CD4-positive, alpha-beta T cell treated with Interleukin-17A for 1 hour (primary cell): ENCODE data around the gene TSSK2.

ENCODE experiments used
- DNase-seq: peaks from one replicate; pipeline ENCODE4 v3.0.0-alpha.2; 2020

Gene TSSK2

DNA sequence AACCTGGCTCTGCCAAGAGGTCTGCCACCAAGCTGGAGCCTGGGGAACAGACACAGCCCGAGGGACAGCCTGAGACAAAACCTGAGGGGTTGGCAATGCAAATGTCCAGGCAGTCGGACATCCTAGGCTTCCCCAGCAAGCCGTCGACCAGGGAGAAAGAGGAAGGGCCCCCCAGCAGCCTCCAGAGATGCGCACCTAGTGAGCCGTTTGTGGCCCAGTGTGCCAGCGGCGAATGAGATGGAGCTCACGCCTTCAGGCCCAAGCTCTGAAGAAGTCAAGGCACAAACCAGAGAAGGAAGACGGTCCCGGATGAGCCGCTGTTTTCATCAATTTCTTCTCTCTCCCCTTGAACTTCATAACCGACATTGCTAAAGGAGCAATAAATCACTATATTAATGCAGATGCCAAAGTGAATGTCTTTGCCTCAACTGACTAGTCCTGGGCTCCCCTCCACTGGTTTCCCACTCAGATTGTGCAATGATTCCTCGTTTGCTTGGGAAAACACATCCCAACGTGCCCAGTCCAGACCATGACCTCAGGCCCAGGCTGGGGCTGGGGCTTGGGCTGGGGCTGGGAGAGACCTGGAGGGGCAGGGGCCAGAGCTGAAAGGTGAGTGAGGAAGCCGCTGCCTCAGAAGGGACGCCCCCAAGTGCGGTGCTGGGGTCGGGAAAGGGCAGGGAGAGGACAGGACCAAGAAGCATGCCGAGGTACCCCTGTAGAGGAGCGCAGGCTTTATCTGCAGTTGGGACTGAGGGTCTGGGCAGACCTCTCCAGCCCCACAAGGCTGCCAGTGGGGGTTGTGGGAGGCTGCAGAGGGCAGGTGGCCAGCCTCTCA lies 5.4 kb upstream of the TSSK2 start:
- no peak for DNase-seq

DNA sequence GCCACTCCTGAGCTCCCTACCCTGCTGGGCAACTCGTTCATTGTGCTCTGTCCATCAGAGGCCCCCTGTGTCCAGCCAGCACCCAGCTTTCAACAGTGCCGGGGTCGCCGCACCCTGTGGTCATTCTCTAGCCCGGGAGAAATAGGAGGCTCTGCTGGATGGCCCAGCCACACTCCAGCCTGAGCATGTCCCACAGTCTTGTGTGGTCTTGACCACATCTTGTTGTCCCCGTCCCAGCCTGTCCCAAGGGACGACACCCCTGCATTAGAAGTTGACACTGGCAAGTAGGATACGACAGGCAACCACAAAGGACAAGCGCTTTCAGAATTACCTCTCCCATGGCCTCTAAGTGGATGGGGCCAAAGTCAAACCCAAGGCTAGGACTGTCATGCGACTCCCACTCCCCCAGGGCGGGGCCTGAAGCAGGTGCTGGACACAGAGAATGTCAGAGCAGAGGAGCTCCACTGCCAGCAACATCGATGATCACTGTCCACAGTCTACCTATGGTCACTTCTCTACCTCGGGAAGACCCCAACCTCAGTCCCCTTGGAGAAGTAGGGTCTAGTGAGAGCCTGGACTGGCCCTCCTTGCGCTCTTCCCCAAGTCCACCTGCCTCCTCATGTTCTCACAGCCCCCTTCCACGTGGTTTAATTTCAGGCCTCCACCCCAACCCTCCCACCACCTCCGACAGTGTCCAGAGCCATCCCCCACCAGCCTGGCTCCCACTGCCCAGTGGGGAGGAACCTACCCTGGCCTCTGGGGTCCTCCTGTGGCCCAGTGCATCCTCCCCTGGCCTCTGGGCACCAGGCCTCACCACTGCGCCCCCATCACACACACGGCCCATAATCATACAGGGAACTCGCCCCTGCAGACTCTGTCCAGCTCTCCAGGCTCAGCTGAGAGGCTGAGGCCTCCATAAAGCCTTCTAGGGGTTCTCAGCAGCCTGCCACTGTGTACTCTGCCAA lies 4.5 kb upstream of the TSSK2 start:
- no peak for DNase-seq

GRCh38 chr22:19127329-19128008 lies 3.6 kb upstream of the TSSK2 start:
- no peak for DNase-seq

DNA sequence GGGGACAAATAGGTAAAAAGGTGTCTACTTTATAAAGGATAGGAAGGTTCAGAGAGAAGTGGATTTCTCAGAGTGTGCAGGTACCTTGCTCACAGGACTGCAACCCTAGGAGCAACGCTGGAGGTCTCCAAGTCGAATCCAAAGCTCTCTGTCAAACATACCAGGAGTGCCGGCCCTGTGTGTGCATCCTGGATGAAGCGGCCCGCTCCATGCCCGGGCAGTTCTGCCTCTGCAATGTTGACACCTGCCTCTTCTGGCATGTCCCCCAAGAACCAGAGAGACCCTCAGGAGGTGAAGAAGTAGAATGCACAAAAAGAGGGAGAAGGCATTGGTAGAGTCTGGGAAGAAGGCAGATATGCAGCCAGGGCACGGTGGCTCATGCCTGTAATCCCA lies 3.1 kb upstream of the TSSK2 start:
- no peak for DNase-seq

DNA sequence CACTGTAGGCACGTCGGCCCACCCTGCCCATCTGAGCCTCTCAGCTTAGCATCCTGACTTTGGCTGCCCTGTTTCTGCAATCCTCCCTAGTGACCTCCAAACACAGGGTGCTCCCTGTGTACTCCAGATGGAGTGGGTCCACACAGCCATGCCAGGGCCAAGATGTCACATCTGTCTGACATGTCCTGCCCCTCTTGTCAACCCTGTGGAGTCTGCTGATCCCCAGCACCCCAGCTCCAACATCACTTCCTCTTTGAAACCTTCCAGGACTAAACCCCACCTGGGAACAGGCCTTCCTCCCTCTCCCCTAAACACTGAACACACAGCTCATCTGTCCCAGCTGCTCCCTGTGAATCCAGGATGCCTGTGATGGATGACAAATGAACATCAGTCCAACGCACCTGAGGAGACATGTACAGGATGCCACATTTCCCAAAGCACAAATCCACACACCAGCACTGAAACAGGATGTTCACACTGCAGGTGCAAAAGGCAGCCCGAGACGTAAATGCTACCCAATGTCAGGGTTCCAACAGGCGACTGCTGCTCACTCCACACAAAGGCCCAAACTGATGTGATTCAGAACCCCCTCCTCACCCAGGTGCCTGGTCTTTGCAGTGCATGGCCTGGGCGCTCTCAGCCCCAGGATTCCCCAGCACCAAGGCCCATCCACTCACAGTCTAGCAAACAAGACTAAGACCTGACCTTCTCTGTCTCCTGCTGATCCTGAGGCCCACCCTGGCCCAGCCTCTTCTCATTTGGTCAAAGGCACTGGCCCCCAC lies 2.0 kb upstream of the TSSK2 start:
- DNase-seq = no peak

GRCh38 chr22:19129871-19130270 lies 1.2 kb upstream of the TSSK2 start:
- DNase-seq = no peak

- DNase-seq = no peak
These were observed 542 bp downstream of the TSSK2 start for GRCh38 chr22:19131685-19132015.

DNA sequence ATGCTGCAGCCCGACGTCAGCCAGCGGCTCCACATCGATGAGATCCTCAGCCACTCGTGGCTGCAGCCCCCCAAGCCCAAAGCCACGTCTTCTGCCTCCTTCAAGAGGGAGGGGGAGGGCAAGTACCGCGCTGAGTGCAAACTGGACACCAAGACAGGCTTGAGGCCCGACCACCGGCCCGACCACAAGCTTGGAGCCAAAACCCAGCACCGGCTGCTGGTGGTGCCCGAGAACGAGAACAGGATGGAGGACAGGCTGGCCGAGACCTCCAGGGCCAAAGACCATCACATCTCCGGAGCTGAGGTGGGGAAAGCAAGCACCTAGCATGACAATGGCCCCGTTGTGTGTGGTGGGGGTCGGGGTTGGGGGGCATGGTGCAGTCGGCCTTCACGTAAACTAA lies 1.0 kb downstream of the TSSK2 start:
- no peak for DNase-seq

- DNase-seq = no peak
These were observed 1.7 kb downstream of the TSSK2 start for GRCh38 chr22:19132693-19133400.

DNA sequence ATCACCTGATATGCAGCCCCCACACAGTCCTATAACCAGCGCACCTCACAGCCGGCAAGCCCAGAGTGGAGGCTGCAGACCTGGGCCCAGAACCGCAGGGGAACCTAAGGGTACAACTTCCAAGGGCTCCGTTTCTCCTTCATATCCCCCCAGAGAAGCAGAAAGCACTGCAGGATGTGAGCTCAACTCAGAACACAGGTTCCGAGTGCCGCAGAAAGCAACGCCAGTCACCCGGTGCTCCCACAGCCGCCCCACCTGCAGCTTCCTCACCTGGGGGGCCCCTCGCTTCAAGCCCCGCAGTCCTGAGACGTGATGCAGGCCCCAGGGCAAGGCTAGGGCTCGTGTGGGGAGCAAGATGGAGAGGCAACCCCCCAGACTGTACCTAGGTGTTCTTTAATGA lies 2.5 kb downstream of the TSSK2 start:
- DNase-seq = no peak

DNA sequence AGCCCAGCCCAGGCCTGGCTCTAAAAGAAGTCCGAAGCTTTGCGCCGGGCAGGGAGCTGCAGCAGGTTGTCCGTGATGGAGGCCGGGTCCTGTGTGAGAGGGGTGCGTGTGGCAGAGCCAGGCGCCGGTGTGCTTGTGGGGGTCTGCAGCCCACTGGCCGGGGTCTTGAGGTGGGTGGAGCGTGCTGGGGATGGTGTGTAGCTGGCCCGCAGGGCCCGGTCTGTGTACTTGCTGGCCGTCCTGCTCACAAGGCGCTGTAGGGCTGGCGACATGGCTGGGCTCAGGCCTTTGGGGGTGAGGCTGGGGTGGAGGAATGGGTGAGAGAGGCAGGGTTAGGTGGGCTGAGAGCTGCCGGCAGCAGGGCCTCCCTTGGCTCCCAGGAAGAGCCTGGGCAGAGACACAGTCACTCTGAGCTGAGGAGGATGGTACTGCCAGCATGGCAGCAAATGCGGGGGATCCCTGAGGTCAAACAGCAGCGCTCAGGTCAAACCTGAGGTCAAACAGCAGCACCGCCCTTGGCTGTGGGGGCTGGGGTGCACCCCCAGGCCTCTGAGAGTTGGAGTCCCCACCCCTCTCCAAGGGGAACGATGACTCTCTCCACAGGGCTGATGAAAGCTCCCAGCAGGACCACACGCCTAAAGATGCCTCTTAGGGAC lies 3.2 kb downstream of the TSSK2 start:
- no peak for DNase-seq

DNA sequence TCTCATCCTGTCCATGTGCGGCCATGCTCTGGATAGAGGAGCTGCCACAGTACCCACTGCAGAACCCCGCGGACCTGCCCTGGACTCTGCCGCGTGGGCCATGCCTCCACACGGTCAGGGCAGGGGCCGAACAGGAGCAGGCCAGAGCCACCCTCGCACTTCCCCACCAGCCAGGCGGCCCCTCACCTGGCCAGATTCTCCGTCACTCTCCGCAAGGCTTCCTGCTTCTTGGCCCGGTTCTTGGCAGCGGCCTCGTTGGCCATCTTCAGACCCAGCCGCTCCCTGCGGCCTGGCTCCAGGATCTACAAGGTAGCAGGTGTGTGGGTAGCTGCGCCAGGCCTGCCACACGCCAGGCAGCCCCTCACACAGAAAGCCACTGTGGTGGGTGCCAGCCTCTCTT lies 3.8 kb downstream of the TSSK2 start:
- DNase-seq = no peak

GRCh38 chr22:19136915-19137314 lies 5.8 kb downstream of the TSSK2 start:
- no peak for DNase-seq

GRCh38 chr22:19137384-19138216 lies 6.5 kb downstream of the TSSK2 start:
- DNase-seq = no peak

GRCh38 chr22:19138217-19139000 lies 7.3 kb downstream of the TSSK2 start:
- DNase-seq = no peak

DNA sequence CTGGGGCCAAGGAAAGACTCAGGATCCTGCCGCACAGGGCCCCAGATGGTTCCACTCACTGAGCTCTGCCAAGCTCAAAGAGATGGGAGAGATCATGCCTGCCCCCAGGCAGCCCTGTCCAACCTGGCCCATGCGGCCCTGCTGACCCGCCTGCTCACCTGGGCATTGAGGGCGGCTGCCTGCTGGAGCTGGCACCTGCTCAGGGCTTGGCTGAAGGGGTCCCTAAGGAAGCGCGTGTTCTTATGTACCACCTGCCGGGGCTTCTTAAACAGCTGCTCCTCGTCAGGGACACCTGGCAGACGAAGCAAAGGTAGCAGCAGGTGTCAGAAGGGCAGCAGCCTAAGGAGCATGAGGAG lies 7.9 kb downstream of the TSSK2 start:
- DNase-seq = no peak

- DNase-seq = no peak
These were observed 8.9 kb downstream of the TSSK2 start for GRCh38 chr22:19139974-19140373.

- DNase-seq = no peak
These were observed 11.3 kb downstream of the TSSK2 start for GRCh38 chr22:19142394-19142793.

GRCh38 chr22:19143212-19143611 lies 12.1 kb downstream of the TSSK2 start:
- DNase-seq = no peak

GRCh38 chr22:19143967-19144400 lies 12.9 kb downstream of the TSSK2 start:
- DNase-seq = peak; percentile 48
